Coronary artery (tissue), 2 donors: ENCODE results near the gene USP6.
A peak's percentile ranks its signal among the peaks of the same experiment; 100 is the strongest.
"Not testable (repeated sequence)": the region's sequence is repeated elsewhere in the genome, so short reads cannot be mapped to it uniquely, and the experiment has no call there.

Source experiments
- DNase-seq: peaks from one replicate; pipeline ENCODE4 v3.0.0-alpha.2; 2017; ENCODE audit warnings: low spot score
- H3K27ac ChIP-seq, 2 donors: fragments of 200-600 bp; sonication (generic); one replicate each; pipeline ENCODE4 v1.5.1; 2016 to 2019
- H3K4me3 ChIP-seq: fragments of 200-600 bp; sonication (generic); 2 replicates; pipeline ENCODE4 v1.5.1; 2016; ENCODE audit warnings: mild to moderate bottlenecking, moderate library complexity
- TF ChIP-seq, protein P1 (sequence below): fragments of 200-600 bp; sonication (generic); IDR thresholded peaks from one replicate; pipeline ENCODE4 v1.5.1; 2019; ENCODE audit warnings: antibody characterized with exemption

Gene USP6

DNA sequence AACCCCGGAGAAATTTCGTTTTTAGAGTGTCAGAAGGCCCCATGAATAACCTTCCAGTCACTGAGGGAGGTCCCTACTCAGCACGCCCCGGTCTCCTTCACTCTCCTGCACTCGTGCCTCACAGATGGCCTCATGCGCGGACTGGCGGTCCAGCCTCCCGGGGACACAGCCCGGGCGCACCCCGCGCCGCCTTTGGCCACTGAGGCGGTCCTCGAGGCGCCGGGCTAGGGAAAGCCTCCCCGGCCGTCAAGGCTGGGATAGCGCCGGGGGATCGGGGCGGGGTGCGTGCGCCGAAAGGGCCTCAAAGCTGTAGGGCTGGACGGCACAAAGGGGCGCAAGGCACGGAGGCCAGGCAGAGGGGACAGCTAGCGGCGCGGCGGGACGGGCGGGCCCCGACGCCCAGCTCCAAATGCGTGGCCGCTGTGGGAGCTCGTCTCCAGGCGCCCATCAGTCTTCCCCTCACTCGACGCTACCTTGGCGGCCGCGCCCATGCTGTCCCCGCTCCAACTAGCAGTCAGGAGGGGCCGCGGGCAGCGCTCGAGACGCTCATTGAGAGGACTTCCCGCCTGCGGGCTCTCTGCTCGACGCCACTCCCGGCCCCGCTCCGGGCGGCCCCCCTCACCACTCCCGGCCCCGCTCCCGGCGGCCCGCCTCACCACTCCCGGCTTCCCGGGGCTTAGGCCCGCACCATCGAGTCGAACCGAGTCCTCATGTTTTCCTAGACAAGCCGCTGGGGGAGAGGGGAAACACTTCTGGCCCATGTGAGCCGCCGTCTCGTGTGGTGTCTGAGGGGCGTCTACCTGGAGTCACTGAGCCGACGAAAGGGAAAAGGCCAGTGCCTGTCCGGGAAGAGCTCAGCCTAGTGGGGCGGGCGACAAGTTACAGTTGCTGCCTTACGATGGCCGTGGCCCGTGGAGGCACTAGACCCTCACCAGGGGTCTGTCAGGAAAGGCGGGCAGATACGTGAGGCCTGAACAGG is at the start of gene USP6:
TSS of gene USP6 (plus strand) at position 360 of the 979 bp plus-strand sequence. CDS start 14,336 bp downstream, outside the sequence.
- Histone ChIP-seq H3K27ac (no peak within 1 kb of the TSS), H3K4me3 (peak within 1 kb of the TSS; percentile 14)
- no peak for DNase-seq
- TF ChIP-seq, protein P1, sequence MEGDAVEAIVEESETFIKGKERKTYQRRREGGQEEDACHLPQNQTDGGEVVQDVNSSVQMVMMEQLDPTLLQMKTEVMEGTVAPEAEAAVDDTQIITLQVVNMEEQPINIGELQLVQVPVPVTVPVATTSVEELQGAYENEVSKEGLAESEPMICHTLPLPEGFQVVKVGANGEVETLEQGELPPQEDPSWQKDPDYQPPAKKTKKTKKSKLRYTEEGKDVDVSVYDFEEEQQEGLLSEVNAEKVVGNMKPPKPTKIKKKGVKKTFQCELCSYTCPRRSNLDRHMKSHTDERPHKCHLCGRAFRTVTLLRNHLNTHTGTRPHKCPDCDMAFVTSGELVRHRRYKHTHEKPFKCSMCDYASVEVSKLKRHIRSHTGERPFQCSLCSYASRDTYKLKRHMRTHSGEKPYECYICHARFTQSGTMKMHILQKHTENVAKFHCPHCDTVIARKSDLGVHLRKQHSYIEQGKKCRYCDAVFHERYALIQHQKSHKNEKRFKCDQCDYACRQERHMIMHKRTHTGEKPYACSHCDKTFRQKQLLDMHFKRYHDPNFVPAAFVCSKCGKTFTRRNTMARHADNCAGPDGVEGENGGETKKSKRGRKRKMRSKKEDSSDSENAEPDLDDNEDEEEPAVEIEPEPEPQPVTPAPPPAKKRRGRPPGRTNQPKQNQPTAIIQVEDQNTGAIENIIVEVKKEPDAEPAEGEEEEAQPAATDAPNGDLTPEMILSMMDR, result no peak

- Histone ChIP-seq H3K4me3 (no peak overlapping the region), H3K27ac (no peak overlapping the region)
- no peak for DNase-seq
- TF ChIP-seq, protein P1, result no peak
These were observed 47.6 kb upstream of the USP6 start for GRCh38 chr17:5068236-5068635.

DNA sequence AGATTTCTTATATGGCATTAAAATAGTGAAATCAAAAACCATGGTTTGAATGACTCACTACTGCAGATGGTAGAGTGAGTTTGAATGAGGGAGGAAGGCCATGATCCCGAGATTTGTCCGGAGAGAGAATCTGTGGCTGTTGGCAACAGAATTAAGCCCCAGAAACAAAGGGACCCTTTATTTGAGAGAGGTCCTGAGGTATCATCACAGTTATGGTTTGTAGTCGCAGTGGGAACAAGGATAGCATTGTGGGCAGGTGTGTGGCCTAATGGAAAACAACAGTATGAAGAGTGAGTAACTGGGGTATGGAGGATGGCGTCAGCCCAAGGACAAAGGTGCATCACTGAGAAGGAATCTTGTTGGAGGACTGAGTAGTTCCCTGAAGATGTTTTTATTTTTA is 46.1 kb upstream of the USP6 start:
- H3K4me3 ChIP-seq, result no peak overlapping the region

DNA sequence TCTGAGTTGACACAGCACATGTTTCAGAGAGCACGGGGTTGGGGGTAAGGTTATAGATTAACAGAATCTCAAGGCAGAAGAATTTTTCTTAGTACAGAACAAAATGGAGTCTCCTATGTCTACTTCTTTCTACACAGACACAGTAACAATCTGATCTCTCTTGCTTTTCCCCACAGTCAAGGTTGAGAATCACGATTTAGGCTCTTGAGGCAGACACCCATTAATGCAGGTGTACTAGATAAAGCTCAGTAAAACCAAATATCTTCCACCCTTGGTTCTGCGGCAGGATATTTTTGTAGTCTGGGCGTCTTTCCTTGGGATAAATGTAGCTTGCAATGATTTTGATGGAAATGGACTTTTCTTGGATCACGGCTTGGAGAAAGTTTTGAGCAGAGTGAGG is 40.4 kb upstream of the USP6 start:
- DNase-seq, H3K27ac ChIP-seq, H3K4me3 ChIP-seq: not testable (repeated sequence)

More for the DNA sequence above, 46.1 kb upstream of the USP6 start:
- no peak overlapping the region for H3K27ac ChIP-seq
- no peak for DNase-seq
- TF ChIP-seq, protein P1, result no peak

GRCh38 chr17:5077275-5077674 is 38.6 kb upstream of the USP6 start:
- not testable (repeated sequence) for DNase-seq
- Histone ChIP-seq H3K27ac (peak overlapping the region in 1 of 2 donors; percentile 87), H3K4me3 (peak overlapping the region; percentile 93)

DNA sequence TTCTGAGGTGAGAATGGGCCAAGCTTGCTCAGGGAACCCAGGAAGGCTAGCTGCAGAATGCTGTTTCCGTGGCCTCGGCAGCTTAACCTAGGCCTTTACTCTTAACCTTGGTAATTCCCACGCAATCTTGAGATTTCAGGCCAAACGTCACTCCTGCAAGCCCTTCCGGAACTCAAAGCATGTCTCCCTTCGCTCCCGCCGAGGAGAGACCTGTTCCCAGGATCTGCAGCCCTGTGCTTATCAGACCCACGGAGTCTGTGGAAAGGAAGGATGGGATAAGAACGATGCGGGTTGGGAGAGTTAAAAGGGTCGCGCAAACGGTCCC is 38.1 kb upstream of the USP6 start:
- no peak for DNase-seq
- TF ChIP-seq, protein P1, result no peak
- Histone ChIP-seq H3K27ac (peak overlapping the region; percentile 58 to 87), H3K4me3 (peak overlapping the region; percentile 93)

DNA sequence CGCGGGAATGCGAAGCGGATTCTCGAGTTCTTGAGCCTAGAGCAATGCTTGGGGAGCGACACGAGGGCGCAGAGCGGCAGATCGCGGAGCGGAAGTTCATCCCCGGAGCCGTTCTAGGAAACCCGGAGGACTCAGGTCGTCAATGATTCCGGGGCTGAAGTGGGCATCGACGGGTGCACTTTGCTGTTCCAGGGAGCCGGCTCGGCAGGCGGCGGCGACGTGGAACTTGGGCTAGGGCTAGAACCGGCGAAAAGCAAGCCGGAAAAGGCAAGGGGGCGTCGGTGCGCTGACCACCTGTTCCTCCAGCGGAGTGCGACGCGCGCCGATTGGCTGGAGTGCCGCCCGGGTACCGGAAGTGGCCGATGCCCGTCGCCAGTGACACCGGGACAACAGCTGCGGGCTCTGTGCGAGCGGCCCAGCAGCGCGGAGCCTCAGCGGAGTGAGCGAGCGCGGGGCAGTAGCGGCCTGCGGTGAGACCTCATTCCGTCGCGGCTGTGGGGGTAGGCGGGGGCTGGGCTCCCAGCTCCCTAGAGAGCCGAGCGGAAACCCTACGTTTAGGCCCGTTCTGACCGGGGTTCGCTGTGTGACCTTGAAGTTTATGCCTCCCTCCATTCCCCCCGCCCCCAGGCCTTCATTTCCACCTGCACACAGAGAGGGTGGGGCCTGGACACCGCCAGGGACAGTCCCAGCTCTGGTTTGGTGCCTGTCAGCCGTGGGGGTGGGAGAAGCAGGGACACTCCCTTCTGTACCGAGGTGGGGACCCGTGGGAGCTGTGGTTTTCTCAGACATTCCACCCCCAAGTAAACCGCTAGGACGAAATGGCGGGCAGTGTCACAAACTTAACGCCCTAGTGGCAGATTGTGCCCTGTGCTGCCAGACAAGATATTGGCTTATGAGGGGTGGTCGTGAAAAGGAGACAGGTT is 37.5 kb upstream of the USP6 start, which contains the start of gene ZFP3:
TSS of gene ZFP3 (plus strand) at position 362 of the 923 bp plus-strand sequence. CDS start 13,038 bp downstream, outside the sequence.
- Histone ChIP-seq H3K27ac (peak within 1 kb of the TSS; percentile 58 to 87), H3K4me3 (peak within 1 kb of the TSS; percentile 93)
- DNase-seq, result peak; percentile 89
- TF ChIP-seq, protein P1, result no peak
